PC-9 (cell line): ENCODE results near the gene FMNL1. TPM values are rescaled to one million over a fixed set of nuclear protein-coding genes. Genes with fewer than 3 reads are reported as not detected.

Experiments used
- BruUV-seq: library from RNA; stranded (reverse); fragments of 400-500 nt; replicated peaks from 2 replicates; lab custom pipeline; 2021; lab: Mats Ljungman, UMichigan
- CTCF ChIA-PET: fragments of 300-600 bp; sonication (Branson Sonifier 250); formaldehyde crosslinking; loops from one replicate; lab custom pipeline; 2022; ENCODE audit warnings: antibody characterized with exemption; lab: Charles Lee
- POLR2A ChIA-PET: fragments of 300-600 bp; sonication (Branson Sonifier 250); formaldehyde crosslinking; loops from one replicate; lab custom pipeline; 2022; ENCODE audit warnings: antibody characterized with exemption; ENCODE audit not compliant: unreplicated experiment; lab: Charles Lee
- DNase-seq, 2 experiments: peaks; one replicate each; pipeline versions ENCODE4 v3.0.0 to v3.0.0-alpha.2; 2015 to 2022; ENCODE audit warnings: mixed read lengths in 1 of 2
- H2AFZ ChIP-seq: fragments of 200-600 bp; sonication (generic); 2 replicates; pipeline ENCODE4 v1.8.1; 2017; ENCODE audit warnings: antibody characterized with exemption
- H3F3A ChIP-seq: fragments of 200-600 bp; sonication (generic); 2 replicates; pipeline ENCODE4 v1.8.1; 2017; ENCODE audit warnings: antibody characterized with exemption, mild to moderate bottlenecking, low read depth; ENCODE audit not compliant: insufficient read depth
- H3K27ac ChIP-seq: fragments of 200-600 bp; sonication (generic); 2 replicates; pipeline ENCODE4 v1.6.1; 2016; ENCODE audit warnings: mixed run types
- H3K27me3 ChIP-seq: fragments of 200-600 bp; sonication (generic); 2 replicates; pipeline ENCODE4 v1.6.1; 2016; ENCODE audit warnings: low read depth, mixed run types; ENCODE audit not compliant: insufficient read depth
- H3K36me3 ChIP-seq: fragments of 200-600 bp; sonication (generic); 2 replicates; pipeline ENCODE4 v1.6.1; 2016; ENCODE audit warnings: low read depth, mixed run types
- H3K4me1 ChIP-seq: fragments of 200-600 bp; sonication (generic); replicated peaks from 2 replicates; pipeline ENCODE4 v1.6.1; 2016; ENCODE audit warnings: mixed run types; ENCODE audit not compliant: insufficient read depth
- H3K4me2 ChIP-seq: fragments of 200-600 bp; sonication (generic); 2 replicates; pipeline ENCODE4 v1.6.1; 2017; ENCODE audit warnings: mixed run types
- H3K4me3 ChIP-seq: fragments of 200-600 bp; sonication (generic); 2 replicates; pipeline ENCODE4 v1.6.1; 2016; ENCODE audit warnings: mixed run types
- H3K79me2 ChIP-seq: fragments of 200-600 bp; sonication (generic); 2 replicates; pipeline ENCODE4 v1.6.1; 2017; ENCODE audit warnings: low read depth, mixed run types
- H3K9me2 ChIP-seq: fragments of 200-600 bp; sonication (generic); 2 replicates; pipeline ENCODE4 v1.8.1; 2017; ENCODE audit warnings: mild to moderate bottlenecking; ENCODE audit not compliant: insufficient read depth
- H3K9me3 ChIP-seq: fragments of 200-600 bp; sonication (generic); 2 replicates; pipeline ENCODE4 v1.8.1; 2016; ENCODE audit warnings: low read depth; ENCODE audit not compliant: insufficient read depth
- H4K20me1 ChIP-seq: fragments of 200-600 bp; sonication (generic); 2 replicates; pipeline ENCODE4 v1.8.1; 2017; ENCODE audit not compliant: insufficient read depth
- CTCF ChIP-seq: fragments of 200-600 bp; sonication (generic); conservative IDR thresholded peaks from 2 replicates; pipeline ENCODE4 v1.6.1; 2017; ENCODE audit warnings: mixed run types, antibody characterized with exemption, mild to moderate bottlenecking, moderate library complexity
- EZH2 ChIP-seq: fragments of 200-600 bp; sonication (generic); IDR thresholded peaks from 2 replicates; pipeline ENCODE4 v1.8.0; 2017; ENCODE audit warnings: antibody characterized with exemption, low read depth
- intact Hi-C: fragments of 100-400 bp; cut with micrococcal nuclease; formaldehyde crosslinking; loops from one replicate; pipeline ENCODE4 v1.10.0; 2022; ENCODE audit not compliant: unreplicated experiment
- total RNA-seq: library from RNA; stranded (reverse); gene quantifications from 2 replicates; pipeline ENCODE4 v1.2.3, GENCODE V29; 2021

The FMNL1 gene
- total RNA-seq, 1 experiment from 2014 or later: 12.9 TPM

- CTCF ChIA-PET: no interaction called here
- POLR2A ChIA-PET: interaction anchor here (0.6 kb wide), 1 partner anchor 80 kb away, joined by 4 read pairs; no protein-coding TSS in a partner anchor
Measured at GRCh38 chr17:45240905-45241327, 19.2 kb downstream of the FMNL1 start.

GRCh38 chr17:45241328-45242028 lies 19.8 kb downstream of the FMNL1 start:
- Histone ChIP-seq H3K4me3 (no peak overlapping the region), H3K79me2 (no peaks in the 10 kb centered on the region), H3K4me1 (0 out of 2 replicates have a peak, but pooled peaks cover 1% of the 10 kb centered on the region), H3K9me3 (no peaks in the 10 kb centered on the region), H3K27ac (no peak overlapping the region), H3K27me3 (no peaks in the 10 kb centered on the region), H3K9me2 (no peaks in the 10 kb centered on the region), H2AFZ (no peak overlapping the region), H3K4me2 (no peak overlapping the region), H3K36me3 (no peaks in the 10 kb centered on the region), H3F3A (no peaks in the 10 kb centered on the region; the same call in 1 of the 2 replicates), H4K20me1 (no peaks in the 10 kb centered on the region)
- TF ChIP-seq CTCF (no peak), EZH2 (no peak)
- intact Hi-C loops: no loop called here
- POLR2A ChIA-PET: no interaction called here
- CTCF ChIA-PET: no interaction called here
- no TSS peak for BruUV-seq
- DNase-seq: no peak

More at GRCh38 chr17:45240905-45241327, 19.2 kb downstream of the FMNL1 start:
- Histone ChIP-seq H3K27ac (no peak overlapping the region), H4K20me1 (no peaks in the 10 kb centered on the region), H3K36me3 (no peaks in the 10 kb centered on the region), H3K4me1 (no peaks in the 10 kb centered on the region), H3K79me2 (no peaks in the 10 kb centered on the region), H3F3A (no peaks in the 10 kb centered on the region; the same call in 1 of the 2 replicates), H3K4me2 (no peak overlapping the region), H3K9me3 (no peaks in the 10 kb centered on the region), H2AFZ (no peak overlapping the region), H3K4me3 (no peak overlapping the region), H3K9me2 (no peaks in the 10 kb centered on the region), H3K27me3 (no peaks in the 10 kb centered on the region)
- no TSS peak for BruUV-seq
- DNase-seq: no peak
- intact Hi-C loops: no loop called here
- no peak for TF ChIP-seq EZH2
- TF ChIP-seq CTCF: no peak

GRCh38 chr17:45242029-45242414 lies 20.3 kb downstream of the FMNL1 start:
- no peak for TF ChIP-seq CTCF
- no peak for TF ChIP-seq EZH2
- Histone ChIP-seq H3K36me3 (no peaks in the 10 kb centered on the region), H3K4me1 (peaks cover 6% of the 10 kb centered on the region; the same call in 1 of the 2 replicates), H3K27ac (no peak overlapping the region), H3K4me2 (no peak overlapping the region), H3F3A (no peaks in the 10 kb centered on the region; the same call in 1 of the 2 replicates), H3K9me2 (no peaks in the 10 kb centered on the region), H3K79me2 (no peaks in the 10 kb centered on the region), H3K27me3 (no peaks in the 10 kb centered on the region), H4K20me1 (no peaks in the 10 kb centered on the region), H3K9me3 (no peaks in the 10 kb centered on the region), H2AFZ (no peak overlapping the region), H3K4me3 (no peak overlapping the region)
- DNase-seq: no peak
- CTCF ChIA-PET: no interaction called here
- intact Hi-C loops: no loop called here
- no TSS peak for BruUV-seq
- POLR2A ChIA-PET: no interaction called here
